ENCODE results near the gene ARHGAP10. TPM values are rescaled to one million over a fixed set of nuclear protein-coding genes. Genes with fewer than 3 reads are reported as not detected.

ARHGAP10 gene
- total RNA-seq: 1.7 TPM

GRCh38 chr4:147731580-147732517 lies at the start of gene ARHGAP10:
Gene ARHGAP10 (plus strand): TSS chr4:147732088. CDS start chr4:147732302, 214 bp downstream.
- peak; percentile 55 for DNase-seq

- no peak for DNase-seq
These were observed 49.1 kb upstream of the ARHGAP10 start for GRCh38 chr4:147682755-147683154.

GRCh38 chr4:147683188-147683591 lies 48.7 kb upstream of the ARHGAP10 start:
- DNase-seq: no peak

- peak; percentile 84 for DNase-seq
These were observed 47.9 kb upstream of the ARHGAP10 start, which contains the start of gene PRMT9 for GRCh38 chr4:147683717-147684700. Gene PRMT9 (minus strand): TSS chr4:147684163. CDS start chr4:147683987, 176 bp downstream.

- no peak for DNase-seq
These were observed 42.8 kb upstream of the ARHGAP10 start for GRCh38 chr4:147689067-147689466.

GRCh38 chr4:147691820-147692219 lies 40.1 kb upstream of the ARHGAP10 start:
- DNase-seq: no peak

- no peak for DNase-seq
These were observed 38.7 kb upstream of the ARHGAP10 start for GRCh38 chr4:147693218-147693617.

GRCh38 chr4:147696866-147697265 lies 35.0 kb upstream of the ARHGAP10 start:
- DNase-seq: no peak

GRCh38 chr4:147704846-147705245 lies 27.0 kb upstream of the ARHGAP10 start:
- DNase-seq: no peak

- no peak for DNase-seq
These were observed 23.8 kb upstream of the ARHGAP10 start for GRCh38 chr4:147707892-147708672.

- DNase-seq: no peak
These were observed 21.9 kb upstream of the ARHGAP10 start for GRCh38 chr4:147709999-147710398.

- DNase-seq: no peak
These were observed 17.1 kb upstream of the ARHGAP10 start for GRCh38 chr4:147714575-147715401.

- no peak for DNase-seq
These were observed 14.0 kb upstream of the ARHGAP10 start for GRCh38 chr4:147717878-147718277.

- no peak for DNase-seq
These were observed 8.6 kb upstream of the ARHGAP10 start for GRCh38 chr4:147723326-147723725.

GRCh38 chr4:147724468-147725201 lies 7.3 kb upstream of the ARHGAP10 start:
- DNase-seq: no peak

- DNase-seq: no peak
These were observed 6.2 kb upstream of the ARHGAP10 start for GRCh38 chr4:147725673-147726072.

GRCh38 chr4:147727476-147728028 lies 4.3 kb upstream of the ARHGAP10 start:
- DNase-seq: no peak

- no peak for DNase-seq
These were observed 1.6 kb upstream of the ARHGAP10 start for GRCh38 chr4:147730333-147730732.

- DNase-seq: no peak
These were observed 789 bp downstream of the ARHGAP10 start for GRCh38 chr4:147732518-147733235.

Measured in occipital lobe (tissue), 2 donors.